ENCODE data around the gene RAD51D. TPM values are rescaled to one million over a fixed set of nuclear protein-coding genes. Genes with fewer than 3 reads are reported as not detected.

The RAD51D gene
- total RNA-seq, 1 experiment from 2014 or later: 17.1 TPM

DNA sequence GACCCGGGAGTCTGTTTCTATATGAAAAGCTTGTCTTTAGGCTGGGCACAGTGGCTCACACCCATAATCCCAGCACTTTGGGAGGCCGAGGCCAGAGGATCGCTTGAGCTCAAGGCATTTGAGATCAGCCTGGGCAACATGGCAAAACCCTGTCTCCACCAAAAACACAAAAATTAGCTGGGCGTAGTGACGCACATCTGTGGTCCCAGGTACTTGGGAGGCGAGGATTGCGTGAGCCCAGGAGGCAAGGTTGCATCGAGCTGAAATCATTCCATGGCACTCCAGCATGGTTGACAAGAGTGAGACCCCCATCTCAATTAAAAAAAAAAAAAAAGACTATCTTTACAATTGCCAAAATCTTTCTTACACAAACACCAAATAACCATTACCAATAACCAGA is 33.5 kb downstream of the RAD51D start:
- H3K27ac Mint-ChIP-seq (ENCODE audit: unreplicated experiment): peak overlapping the region; percentile 90
- intact Hi-C loops (cut with micrococcal nuclease; ENCODE audit: unreplicated experiment): loop anchor here (2.0 to 5.0 kb wide), 2 partner anchors 39 to 69 kb away; no protein-coding TSS in a partner anchor
- H3K27me3 Mint-ChIP-seq (ENCODE audit: unreplicated experiment): no peaks in the 10 kb centered on the region
- peak overlapping the region; percentile 93 for H3K4me3 Mint-ChIP-seq (ENCODE audit: low read depth, unreplicated experiment)
- H3K9me3 Mint-ChIP-seq (ENCODE audit: low read depth, unreplicated experiment): no peaks in the 10 kb centered on the region
- H3K4me1 Mint-ChIP-seq (ENCODE audit: low read depth, unreplicated experiment): peaks cover 48% of the 10 kb centered on the region
- no peak for DNase-seq
- BruUV-seq (replicated peaks): no TSS peak
- peaks cover 61% of the 10 kb centered on the region for H3K36me3 Mint-ChIP-seq (ENCODE audit: insufficient read depth, unreplicated experiment)
- CTCF ChIA-PET: interaction anchor here (1.0 kb wide), 1 partner anchor 106 kb away, joined by 3 read pairs; the partner anchor contains the start of gene LIG3
- TF ChIP-seq, protein P1, sequence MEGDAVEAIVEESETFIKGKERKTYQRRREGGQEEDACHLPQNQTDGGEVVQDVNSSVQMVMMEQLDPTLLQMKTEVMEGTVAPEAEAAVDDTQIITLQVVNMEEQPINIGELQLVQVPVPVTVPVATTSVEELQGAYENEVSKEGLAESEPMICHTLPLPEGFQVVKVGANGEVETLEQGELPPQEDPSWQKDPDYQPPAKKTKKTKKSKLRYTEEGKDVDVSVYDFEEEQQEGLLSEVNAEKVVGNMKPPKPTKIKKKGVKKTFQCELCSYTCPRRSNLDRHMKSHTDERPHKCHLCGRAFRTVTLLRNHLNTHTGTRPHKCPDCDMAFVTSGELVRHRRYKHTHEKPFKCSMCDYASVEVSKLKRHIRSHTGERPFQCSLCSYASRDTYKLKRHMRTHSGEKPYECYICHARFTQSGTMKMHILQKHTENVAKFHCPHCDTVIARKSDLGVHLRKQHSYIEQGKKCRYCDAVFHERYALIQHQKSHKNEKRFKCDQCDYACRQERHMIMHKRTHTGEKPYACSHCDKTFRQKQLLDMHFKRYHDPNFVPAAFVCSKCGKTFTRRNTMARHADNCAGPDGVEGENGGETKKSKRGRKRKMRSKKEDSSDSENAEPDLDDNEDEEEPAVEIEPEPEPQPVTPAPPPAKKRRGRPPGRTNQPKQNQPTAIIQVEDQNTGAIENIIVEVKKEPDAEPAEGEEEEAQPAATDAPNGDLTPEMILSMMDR (IDR thresholded peaks at IDR 0.05; ENCODE audit: unreplicated experiment): no peak

DNA sequence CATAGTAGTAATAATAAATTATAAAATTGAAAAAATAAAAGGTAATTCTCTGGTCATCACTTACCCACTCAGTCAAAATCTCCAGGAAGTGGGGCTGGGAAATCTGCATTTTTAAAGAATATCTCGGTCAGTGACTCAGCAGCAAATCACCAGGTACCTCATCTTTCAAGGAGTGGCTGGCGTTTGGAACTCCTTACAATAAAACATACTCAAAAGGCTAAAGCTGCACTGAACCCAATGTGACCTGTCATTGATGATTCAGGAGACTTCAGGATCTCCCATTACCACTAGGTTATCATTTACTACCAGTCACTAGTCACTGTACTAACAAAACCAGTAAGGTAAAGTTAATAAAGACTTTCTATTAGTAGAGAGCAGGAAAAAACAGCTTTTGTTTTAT is 34.7 kb downstream of the RAD51D start:
- Mint-ChIP-seq H3K27me3 (ENCODE audit: unreplicated experiment) (no peaks in the 10 kb centered on the region), H3K4me1 (ENCODE audit: low read depth, unreplicated experiment) (peaks cover 59% of the 10 kb centered on the region), H3K27ac (ENCODE audit: unreplicated experiment) (peak overlapping the region; percentile 90), H3K9me3 (ENCODE audit: low read depth, unreplicated experiment) (no peaks in the 10 kb centered on the region), H3K36me3 (ENCODE audit: insufficient read depth, unreplicated experiment) (peaks cover 61% of the 10 kb centered on the region), H3K4me3 (ENCODE audit: low read depth, unreplicated experiment) (peak overlapping the region; percentile 93)
- CTCF ChIA-PET: interaction anchor here (0.5 to 0.6 kb wide), 2 partner anchors 20 to 454 kb away, joined by 5 read pairs; no protein-coding TSS in a partner anchor
- BruUV-seq (replicated peaks): no TSS peak
- DNase-seq: peak; percentile 61
- intact Hi-C loops (cut with micrococcal nuclease; ENCODE audit: unreplicated experiment): loop anchor here (5.0 kb wide), 1 partner anchor 68 kb away; no protein-coding TSS in a partner anchor
- TF ChIP-seq, protein P1 (IDR thresholded peaks at IDR 0.05; ENCODE audit: unreplicated experiment): no peak

DNA sequence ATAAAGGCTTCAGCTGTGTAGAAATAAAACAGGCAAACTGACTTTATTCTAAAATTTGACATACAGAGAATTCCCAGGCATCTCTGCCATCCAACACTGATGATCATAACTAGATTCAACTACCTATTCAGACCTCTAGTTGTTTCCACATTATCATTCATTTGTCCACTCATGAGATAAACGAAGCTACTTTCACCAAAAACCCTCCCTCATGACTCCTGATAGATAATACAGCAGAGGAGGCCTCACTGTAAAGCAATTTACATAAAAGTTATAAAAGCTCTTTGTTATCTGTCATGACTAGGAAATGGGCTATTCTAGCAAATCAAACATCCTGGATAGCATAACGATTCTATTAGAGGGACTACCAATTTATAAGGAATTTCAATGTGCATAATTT is 36.6 kb downstream of the RAD51D start:
- intact Hi-C loops (cut with micrococcal nuclease; ENCODE audit: unreplicated experiment): no loop called here

DNA sequence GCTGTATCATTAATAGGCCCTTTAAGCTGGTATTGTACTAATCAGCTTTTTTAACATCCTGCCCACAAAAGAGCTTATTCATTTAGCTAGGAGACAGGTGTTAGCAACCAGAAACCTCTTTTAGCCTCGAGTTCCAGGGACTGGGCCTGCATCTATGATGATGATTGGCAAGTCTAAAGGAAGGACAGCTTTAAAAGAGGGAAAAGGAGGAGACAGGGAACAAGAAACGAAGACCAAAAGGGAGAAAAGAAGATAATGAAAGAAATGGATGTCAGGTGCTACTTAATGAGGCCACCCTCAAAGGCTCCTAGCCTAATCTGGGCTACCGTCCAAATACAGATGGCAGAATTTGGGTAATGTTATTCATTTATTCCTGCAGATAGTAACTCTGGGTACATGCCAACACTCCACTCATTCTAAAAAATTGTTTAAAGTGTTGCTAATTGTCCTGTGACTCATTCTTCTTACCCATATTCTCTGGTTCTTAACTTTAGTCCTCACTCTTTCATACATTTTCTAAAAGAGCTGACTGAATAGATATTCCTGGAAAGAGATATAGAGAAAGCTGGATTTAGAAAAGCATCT is 37.5 kb downstream of the RAD51D start:
- TF ChIP-seq, protein P1 (IDR thresholded peaks at IDR 0.05; ENCODE audit: unreplicated experiment): no peak

More for the DNA sequence above, 36.6 kb downstream of the RAD51D start:
- Mint-ChIP-seq H3K4me1 (ENCODE audit: low read depth, unreplicated experiment) (peaks cover 67% of the 10 kb centered on the region), H3K27ac (ENCODE audit: unreplicated experiment) (peak overlapping the region; percentile 60), H3K9me3 (ENCODE audit: low read depth, unreplicated experiment) (no peaks in the 10 kb centered on the region), H3K36me3 (ENCODE audit: insufficient read depth, unreplicated experiment) (peaks cover 47% of the 10 kb centered on the region), H3K27me3 (ENCODE audit: unreplicated experiment) (no peaks in the 10 kb centered on the region), H3K4me3 (ENCODE audit: low read depth, unreplicated experiment) (peak overlapping the region; percentile 26)
- CTCF ChIA-PET: interaction anchor here (0.6 kb wide), 1 partner anchor 18 kb away, joined by 3 read pairs; no protein-coding TSS in a partner anchor
- no peak for DNase-seq
- TF ChIP-seq, protein P1 (IDR thresholded peaks at IDR 0.05; ENCODE audit: unreplicated experiment): no peak
- no TSS peak for BruUV-seq (replicated peaks)

More for the DNA sequence above, 37.5 kb downstream of the RAD51D start:
- Mint-ChIP-seq H3K4me3 (ENCODE audit: low read depth, unreplicated experiment) (peak overlapping the region; percentile 22), H3K36me3 (ENCODE audit: insufficient read depth, unreplicated experiment) (peaks cover 38% of the 10 kb centered on the region), H3K27ac (ENCODE audit: unreplicated experiment) (peak overlapping the region; percentile 60), H3K9me3 (ENCODE audit: low read depth, unreplicated experiment) (no peaks in the 10 kb centered on the region), H3K4me1 (ENCODE audit: low read depth, unreplicated experiment) (peaks cover 66% of the 10 kb centered on the region), H3K27me3 (ENCODE audit: unreplicated experiment) (no peaks in the 10 kb centered on the region)
- intact Hi-C loops (cut with micrococcal nuclease; ENCODE audit: unreplicated experiment): loop anchor here (1.0 kb wide), 1 partner anchor 8 kb away; no protein-coding TSS in a partner anchor
- peak; percentile 31 for DNase-seq
- CTCF ChIA-PET: interaction anchor here (1.0 kb wide), 1 partner anchor 14 kb away, joined by 4 read pairs; no protein-coding TSS in a partner anchor
- BruUV-seq (replicated peaks): no TSS peak

Measured in Calu3 (cell line).